Measurements from ENCODE around the gene E2F4.
A peak's percentile ranks its signal among the peaks of the same experiment; 100 is the strongest.

The E2F4 gene

DNA sequence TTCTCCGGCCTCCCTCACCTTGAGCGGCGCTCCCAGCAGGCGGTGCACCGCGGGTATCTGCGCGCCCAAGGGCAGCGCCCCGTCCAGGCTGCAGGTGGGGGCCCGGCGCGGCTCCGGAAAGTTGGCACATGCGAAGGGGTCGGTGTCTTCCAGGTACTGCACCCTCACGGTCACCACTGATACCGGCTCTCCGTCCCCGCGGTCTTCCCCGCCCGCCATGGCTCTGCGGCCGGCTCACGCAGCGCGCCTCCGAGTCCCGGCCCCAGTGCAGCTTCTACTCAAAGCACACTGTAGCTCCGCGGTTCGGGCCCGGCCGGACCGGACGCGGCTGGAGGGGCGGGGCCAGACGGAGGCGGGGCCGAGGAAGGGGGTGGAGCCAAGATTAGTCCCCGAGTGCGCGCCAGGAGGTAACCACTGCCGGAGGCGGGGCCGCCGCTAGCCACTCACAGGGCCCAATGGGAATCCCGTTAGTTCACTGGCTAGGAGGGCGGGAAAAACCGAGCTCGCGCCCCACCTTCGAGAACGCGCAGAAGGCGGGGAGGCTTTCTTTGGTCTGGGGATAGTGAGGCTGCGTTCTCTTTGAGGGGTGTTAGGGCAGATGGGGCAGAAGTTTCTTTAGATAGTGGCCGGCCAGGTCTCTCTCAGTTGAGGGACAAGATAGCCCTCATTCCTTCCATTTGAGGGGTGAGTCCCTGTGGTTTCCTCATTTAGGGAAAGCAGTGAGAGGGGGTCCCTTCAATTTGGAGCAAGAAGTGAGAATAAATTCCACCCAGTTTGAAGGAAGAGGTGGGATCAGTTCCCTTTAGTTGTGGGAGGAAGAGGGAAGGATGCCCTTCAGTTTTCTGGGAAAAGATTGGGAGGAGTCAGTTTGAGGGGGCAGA, 55.5 kb downstream of the E2F4 start, which contains the start of gene FHOD1:
FHOD1 (minus strand) TSS at position 290 of the 881 bp plus-strand sequence; CDS start at position 219, 71 bp downstream.
- peak; percentile 77 for DNase-seq (ENCODE audit: extremely low read depth, low read depth)
- TF ChIP-seq, protein P1, sequence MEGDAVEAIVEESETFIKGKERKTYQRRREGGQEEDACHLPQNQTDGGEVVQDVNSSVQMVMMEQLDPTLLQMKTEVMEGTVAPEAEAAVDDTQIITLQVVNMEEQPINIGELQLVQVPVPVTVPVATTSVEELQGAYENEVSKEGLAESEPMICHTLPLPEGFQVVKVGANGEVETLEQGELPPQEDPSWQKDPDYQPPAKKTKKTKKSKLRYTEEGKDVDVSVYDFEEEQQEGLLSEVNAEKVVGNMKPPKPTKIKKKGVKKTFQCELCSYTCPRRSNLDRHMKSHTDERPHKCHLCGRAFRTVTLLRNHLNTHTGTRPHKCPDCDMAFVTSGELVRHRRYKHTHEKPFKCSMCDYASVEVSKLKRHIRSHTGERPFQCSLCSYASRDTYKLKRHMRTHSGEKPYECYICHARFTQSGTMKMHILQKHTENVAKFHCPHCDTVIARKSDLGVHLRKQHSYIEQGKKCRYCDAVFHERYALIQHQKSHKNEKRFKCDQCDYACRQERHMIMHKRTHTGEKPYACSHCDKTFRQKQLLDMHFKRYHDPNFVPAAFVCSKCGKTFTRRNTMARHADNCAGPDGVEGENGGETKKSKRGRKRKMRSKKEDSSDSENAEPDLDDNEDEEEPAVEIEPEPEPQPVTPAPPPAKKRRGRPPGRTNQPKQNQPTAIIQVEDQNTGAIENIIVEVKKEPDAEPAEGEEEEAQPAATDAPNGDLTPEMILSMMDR (IDR thresholded peaks at IDR 0.05; ENCODE audit: low read depth, low read length, missing control alignments): no peak
- peak within 1 kb of the TSS; percentile 72 for H3K4me3 ChIP-seq (replicated peaks; ENCODE audit: low read depth, low read length)

DNA sequence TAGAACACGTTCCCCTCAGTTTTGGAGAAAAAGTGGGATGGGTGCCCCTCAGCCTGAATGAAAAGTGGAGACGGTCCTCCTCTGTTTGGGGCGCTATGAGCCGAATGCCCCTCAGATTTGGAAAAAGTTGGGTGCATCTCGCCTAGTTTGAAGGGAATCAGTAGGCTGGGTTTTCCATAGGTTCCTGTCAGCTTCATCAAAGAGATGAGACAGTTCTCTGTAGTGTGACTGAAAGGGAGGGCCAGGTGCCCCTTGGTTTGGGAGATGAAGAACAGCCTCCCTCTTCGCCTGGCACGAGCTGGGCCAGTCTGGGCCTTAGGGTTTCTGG, 56.1 kb downstream of the E2F4 start:
- H3K4me3 ChIP-seq (replicated peaks; ENCODE audit: low read depth, low read length): peak overlapping the region; percentile 72
- DNase-seq (ENCODE audit: extremely low read depth, low read depth): no peak
- TF ChIP-seq, protein P1 (IDR thresholded peaks at IDR 0.05; ENCODE audit: low read depth, low read length, missing control alignments): no peak
